ENCODE results near the gene ERC1.
"Not testable (repeated sequence)": the region's sequence is repeated elsewhere in the genome, so short reads cannot be mapped to it uniquely, and the experiment has no call there.

ERC1 gene

GRCh38 chr12:1313906-1314305 lies 322.9 kb downstream of the ERC1 start:
- DNase-seq (ENCODE audit: low read depth): no peak
- H3K4me3 ChIP-seq (ENCODE audit: low read depth, low read length): no peak overlapping the region
- no peak for TF ChIP-seq POLR2A (IDR thresholded peaks at IDR 0.05; ENCODE audit: extremely low read depth, insufficient read length)
- TF ChIP-seq CTCF (IDR thresholded peaks at IDR 0.05; ENCODE audit: low read depth, low read length): no peak
- no peak for TF ChIP-seq MAX (IDR thresholded peaks at IDR 0.05; ENCODE audit: low read depth, low read length)
- no peak for TF ChIP-seq MYC (IDR thresholded peaks at IDR 0.05; ENCODE audit: low read depth, low read length)

- TF ChIP-seq POLR2A (IDR thresholded peaks at IDR 0.05; ENCODE audit: extremely low read depth, insufficient read length) (no peak), MYC (IDR thresholded peaks at IDR 0.05; ENCODE audit: low read depth, low read length) (no peak), CTCF (IDR thresholded peaks at IDR 0.05; ENCODE audit: low read depth, low read length) (no peak), MAX (IDR thresholded peaks at IDR 0.05; ENCODE audit: low read depth, low read length) (no peak)
- DNase-seq (ENCODE audit: low read depth): no peak
Measured at GRCh38 chr12:1314523-1314922, 323.5 kb downstream of the ERC1 start.

GRCh38 chr12:1316991-1317390 lies 326.0 kb downstream of the ERC1 start:
- not testable (repeated sequence) for H3K4me3 ChIP-seq (ENCODE audit: low read depth, low read length); DNase-seq (ENCODE audit: low read depth)

More at GRCh38 chr12:1314523-1314922, 323.5 kb downstream of the ERC1 start:
- H3K4me3 ChIP-seq (ENCODE audit: low read depth, low read length): no peak overlapping the region

GRCh38 chr12:1318327-1319031 lies 327.5 kb downstream of the ERC1 start:
- no peak for TF ChIP-seq CTCF (IDR thresholded peaks at IDR 0.05; ENCODE audit: low read depth, low read length)
- no peak for TF ChIP-seq MAX (IDR thresholded peaks at IDR 0.05; ENCODE audit: low read depth, low read length)
- TF ChIP-seq MYC (IDR thresholded peaks at IDR 0.05; ENCODE audit: low read depth, low read length): no peak
- no peak for TF ChIP-seq POLR2A (IDR thresholded peaks at IDR 0.05; ENCODE audit: extremely low read depth, insufficient read length)
- DNase-seq (ENCODE audit: low read depth): peak; percentile 9
- H3K4me3 ChIP-seq (ENCODE audit: low read depth, low read length): no peak overlapping the region

- no peak overlapping the region for H3K4me3 ChIP-seq (ENCODE audit: low read depth, low read length)
- TF ChIP-seq MAX (IDR thresholded peaks at IDR 0.05; ENCODE audit: low read depth, low read length) (peak; percentile 27; the same call in 1 of the 2 replicates), POLR2A (IDR thresholded peaks at IDR 0.05; ENCODE audit: extremely low read depth, insufficient read length) (no peak)
- DNase-seq (ENCODE audit: low read depth): no peak
Measured at GRCh38 chr12:1319212-1319611, 328.2 kb downstream of the ERC1 start.

- H3K4me3 ChIP-seq (ENCODE audit: low read depth, low read length): no peak overlapping the region
- TF ChIP-seq MAX (IDR thresholded peaks at IDR 0.05; ENCODE audit: low read depth, low read length): no peak
- no peak for TF ChIP-seq MYC (IDR thresholded peaks at IDR 0.05; ENCODE audit: low read depth, low read length)
- TF ChIP-seq CTCF (IDR thresholded peaks at IDR 0.05; ENCODE audit: low read depth, low read length): no peak
- TF ChIP-seq POLR2A (IDR thresholded peaks at IDR 0.05; ENCODE audit: extremely low read depth, insufficient read length): no peak
- DNase-seq (ENCODE audit: low read depth): no peak
Measured at GRCh38 chr12:1320021-1320420, 329.0 kb downstream of the ERC1 start.

GRCh38 chr12:1322821-1323220 lies 331.8 kb downstream of the ERC1 start:
- H3K4me3 ChIP-seq (ENCODE audit: low read depth, low read length): no peak overlapping the region
- no peak for DNase-seq (ENCODE audit: low read depth)
- TF ChIP-seq CTCF (IDR thresholded peaks at IDR 0.05; ENCODE audit: low read depth, low read length): no peak
- no peak for TF ChIP-seq MYC (IDR thresholded peaks at IDR 0.05; ENCODE audit: low read depth, low read length)
- no peak for TF ChIP-seq MAX (IDR thresholded peaks at IDR 0.05; ENCODE audit: low read depth, low read length)
- no peak for TF ChIP-seq POLR2A (IDR thresholded peaks at IDR 0.05; ENCODE audit: extremely low read depth, insufficient read length)

All from NB4 (cell line).